NCI-H510A treated with DMSO at 0.1 percent for 48 hours (cell line): ENCODE data around the gene NGB.

Source experiments
- DNase-seq: peaks from one replicate; lab custom pipeline; 2025; lab: John Stamatoyannopoulos, UW

The NGB gene

GRCh38 chr14:77264466-77265186 is 6.4 kb downstream of the NGB start:
- DNase-seq = no peak

DNA sequence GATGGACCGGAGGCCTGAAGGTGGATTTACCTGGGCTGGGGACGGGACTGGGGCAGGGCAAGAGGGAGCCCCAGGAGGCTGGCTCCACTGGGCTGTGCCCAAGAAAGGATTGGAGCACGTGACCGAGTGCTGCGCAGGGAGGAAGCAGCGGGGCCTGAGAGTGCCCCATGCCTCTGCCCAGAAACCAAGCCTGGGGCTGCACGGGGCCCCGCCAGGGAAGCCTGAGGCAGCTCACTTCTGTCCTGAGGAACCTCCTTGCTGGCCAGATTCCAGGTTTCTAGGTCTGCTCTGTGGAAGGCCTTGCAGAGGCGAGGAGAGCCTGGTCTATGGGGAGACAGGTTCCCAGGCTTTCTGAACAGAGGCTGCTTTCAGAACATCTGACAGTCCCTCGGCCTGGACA is 10.4 kb downstream of the NGB start:
- no peak for DNase-seq

DNA sequence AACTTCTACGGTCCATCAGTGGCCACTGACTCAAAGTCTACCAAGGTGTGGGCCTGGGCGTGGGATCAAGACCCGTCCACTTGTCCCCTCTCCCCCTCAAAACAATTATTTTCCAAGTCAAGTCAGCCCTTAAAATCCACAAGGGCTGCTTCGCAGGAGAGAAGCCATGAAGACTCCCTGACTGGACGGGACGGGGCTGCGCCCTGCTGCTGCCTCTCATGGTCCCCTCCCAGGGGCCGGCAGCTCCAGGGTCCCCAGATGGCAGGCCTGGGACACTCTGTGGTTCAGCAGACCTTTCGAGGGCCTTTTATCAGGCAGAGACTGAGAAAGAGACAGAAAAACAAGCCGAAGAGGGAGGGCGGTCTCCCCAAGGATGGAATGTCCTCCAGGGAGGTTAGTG is 10.8 kb downstream of the NGB start:
- no peak for DNase-seq

DNA sequence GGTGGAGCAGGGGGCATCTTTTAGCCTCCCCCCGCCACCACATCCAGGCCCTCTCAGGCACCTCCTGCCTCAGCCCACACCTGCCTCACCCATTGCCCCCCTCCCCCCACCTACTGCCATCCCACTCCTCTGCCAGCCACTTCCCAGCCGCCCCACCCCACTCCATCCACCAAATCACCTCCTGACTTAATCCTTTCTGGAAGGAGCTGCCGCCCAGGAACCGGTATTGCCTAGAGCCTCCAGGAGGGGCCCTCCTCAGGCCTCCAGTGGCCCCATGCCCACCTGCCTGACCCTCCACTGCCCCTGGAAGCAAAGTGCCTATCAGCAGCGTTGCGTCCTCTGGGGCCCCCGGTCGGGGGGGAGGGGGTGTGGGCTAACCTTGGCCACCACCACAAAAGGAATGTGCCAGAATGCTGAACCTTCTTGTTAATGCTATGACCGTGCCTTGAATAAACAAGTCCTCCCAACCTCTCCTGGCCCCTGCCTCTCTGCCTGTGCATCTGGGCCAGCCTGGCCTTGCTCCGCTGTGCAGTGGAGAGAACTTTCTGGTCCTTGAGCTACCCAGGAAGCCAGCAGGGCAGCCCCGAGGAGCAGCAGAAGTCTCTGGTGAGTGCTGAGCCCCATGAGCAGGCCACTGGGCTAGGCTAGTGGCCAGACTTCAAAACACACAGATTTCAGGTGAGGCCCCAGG is 11.8 kb downstream of the NGB start:
- DNase-seq = no peak

DNA sequence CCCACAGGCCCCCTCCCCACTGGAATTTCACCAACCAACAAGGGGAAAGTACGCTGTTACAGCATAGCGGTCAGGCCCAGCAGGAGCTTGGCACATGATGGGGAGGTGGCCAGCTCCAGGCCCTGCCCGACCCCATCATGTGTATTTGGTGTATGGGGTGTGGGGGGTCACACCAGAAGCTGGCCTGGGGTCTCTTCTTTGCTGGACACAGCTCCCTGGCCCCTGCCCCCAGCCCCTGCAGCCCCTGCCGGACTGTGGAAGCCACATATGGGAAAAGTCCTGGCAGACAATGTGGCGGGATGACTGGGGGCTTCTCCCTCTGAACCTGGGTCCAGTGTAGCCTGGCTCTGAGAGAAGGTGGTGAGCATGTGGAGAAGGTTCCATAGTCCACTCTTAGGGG is 12.4 kb downstream of the NGB start:
- DNase-seq = no peak

DNA sequence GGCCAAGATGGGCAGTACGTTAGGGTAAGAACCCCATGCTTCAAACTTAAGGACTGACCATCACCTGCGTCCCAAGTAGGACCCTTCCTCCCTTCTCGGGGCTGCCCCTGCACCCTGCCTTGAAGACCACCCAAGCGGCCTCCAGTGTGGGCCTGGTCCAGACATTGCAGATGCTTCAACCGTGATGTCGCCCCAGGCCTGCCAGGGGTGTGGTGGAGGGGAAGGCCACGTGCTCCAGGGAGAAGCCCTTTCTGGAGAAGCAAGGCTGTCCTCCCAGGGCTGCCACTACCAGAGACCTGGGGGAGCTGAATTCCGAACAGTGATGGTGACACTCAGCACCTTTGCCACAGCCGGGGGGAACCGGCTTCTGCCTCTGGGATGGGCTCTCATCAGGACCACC is 13.3 kb downstream of the NGB start:
- no peak for DNase-seq

- no peak for DNase-seq
These were observed 14.3 kb downstream of the NGB start for GRCh38 chr14:77256694-77257093.

- DNase-seq = no peak
These were observed 17.4 kb downstream of the NGB start for GRCh38 chr14:77253333-77254190.

- no peak for DNase-seq
These were observed 19.1 kb downstream of the NGB start for GRCh38 chr14:77251870-77252269.

GRCh38 chr14:77250927-77251326 is 20.1 kb downstream of the NGB start:
- DNase-seq = no peak

DNA sequence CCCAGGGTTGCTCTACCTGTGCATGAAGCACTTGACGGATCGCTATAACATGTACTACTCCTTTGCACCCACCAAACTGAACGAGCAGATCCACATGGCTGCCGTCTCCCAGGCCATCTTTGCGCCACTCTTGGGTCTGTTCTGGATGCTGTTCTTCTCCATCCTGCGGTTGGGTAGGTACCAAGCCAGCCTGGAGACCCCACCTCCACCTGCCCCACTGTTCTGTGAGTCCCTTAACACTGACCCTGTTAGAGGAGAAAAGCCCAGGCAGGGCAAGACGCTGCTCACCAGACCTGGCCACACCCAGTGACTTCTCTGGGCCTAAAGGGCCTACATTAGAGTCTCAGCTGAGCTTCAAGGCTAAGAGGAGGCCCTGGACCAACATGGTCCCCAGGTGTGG is 21.7 kb downstream of the NGB start:
- DNase-seq = no peak

DNA sequence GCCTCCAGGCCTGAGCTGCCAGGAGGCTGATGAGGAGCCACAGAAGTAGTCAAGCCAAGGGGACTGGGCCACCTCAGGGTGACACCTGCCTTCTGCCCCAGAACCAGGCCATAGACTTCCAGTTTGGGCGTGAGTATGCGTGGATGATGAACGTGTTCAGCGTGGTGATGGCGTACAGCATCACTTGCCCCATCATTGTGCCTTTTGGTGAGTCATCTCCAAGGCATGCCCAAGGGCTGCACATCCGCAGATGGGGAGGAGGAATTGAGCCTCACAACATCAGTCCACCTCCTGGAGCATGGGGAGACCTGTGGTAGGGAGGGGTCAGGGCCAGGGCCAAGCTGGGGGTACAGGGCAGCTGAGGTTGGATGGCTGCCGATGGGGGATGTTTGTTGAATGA is 22.3 kb downstream of the NGB start:
- DNase-seq = no peak

- DNase-seq = no peak
These were observed 24.2 kb downstream of the NGB start for GRCh38 chr14:77246784-77247183.

DNA sequence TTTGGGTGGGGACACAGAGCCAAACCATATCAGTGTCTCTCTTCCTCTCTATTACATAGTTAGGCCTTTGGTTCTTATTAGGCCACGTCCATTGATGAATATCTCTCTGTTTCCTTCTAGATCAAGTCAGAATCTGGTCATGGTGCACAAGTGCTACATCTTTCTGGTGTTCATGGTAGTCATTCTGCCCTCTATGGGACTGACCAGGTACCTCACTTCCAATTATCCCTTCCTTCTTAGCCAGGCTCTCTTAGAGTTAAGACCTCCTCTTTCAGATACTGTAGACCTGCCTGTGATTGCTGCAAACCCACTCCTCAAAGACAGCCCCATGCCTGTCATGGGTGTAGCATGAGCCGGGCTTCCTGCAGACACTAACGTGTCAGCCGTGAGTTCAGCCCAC is 25.2 kb downstream of the NGB start:
- DNase-seq = no peak

- DNase-seq = no peak
These were observed 27.2 kb downstream of the NGB start for GRCh38 chr14:77243853-77244252.

GRCh38 chr14:77242752-77243151 is 28.3 kb downstream of the NGB start:
- DNase-seq = no peak

DNA sequence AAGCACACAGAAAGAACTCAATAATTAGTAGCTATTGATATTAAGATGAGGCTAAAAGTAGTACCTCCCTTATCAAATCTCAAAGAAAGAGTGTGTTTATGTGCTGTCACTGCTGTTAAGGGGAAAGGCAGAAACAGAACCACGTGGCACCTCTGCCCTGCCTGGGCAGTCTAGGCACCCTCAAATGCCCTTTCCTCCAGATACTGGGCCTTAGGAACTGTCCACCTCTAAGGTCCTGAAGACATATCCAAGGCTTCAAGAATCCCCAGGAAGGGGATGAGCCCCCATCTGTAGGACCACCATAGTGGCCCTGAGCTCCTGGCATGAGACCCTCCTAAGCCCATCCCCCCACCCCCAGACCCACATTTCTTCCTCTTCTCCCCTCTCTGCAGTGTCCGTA is 29.1 kb downstream of the NGB start:
- no peak for DNase-seq

DNA sequence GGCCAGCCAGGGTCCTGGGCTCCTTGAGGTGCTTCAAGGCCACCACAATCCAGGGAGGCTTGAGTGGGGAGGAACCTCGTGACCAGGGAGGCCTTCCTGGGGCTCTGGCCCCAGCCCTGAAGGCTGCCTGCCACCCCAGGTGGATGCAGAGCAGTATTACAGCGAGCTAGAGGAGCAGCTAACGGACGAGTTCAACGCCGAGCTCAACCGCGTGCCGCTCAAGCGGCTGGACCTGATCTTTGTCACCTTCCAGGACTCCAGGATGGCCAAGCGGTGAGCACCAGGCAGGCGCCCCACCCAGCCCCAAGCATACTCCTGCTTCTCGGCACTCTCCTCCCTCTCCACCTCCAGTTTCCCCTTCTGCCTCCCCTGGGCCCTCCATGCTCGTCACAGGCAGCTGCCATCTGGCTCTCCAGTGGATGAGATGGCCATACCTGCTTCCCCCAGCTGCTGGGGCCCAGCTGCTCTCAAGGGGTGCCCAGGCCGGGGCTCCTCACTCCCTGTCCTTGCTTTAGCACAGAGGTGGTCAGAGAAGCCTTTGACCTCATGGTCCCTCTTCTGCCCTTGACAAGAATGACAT is 30.6 kb downstream of the NGB start:
- no peak for DNase-seq

GRCh38 chr14:77239412-77239811 is 31.6 kb downstream of the NGB start:
- no peak for DNase-seq

GRCh38 chr14:77238996-77239395 is 32.0 kb downstream of the NGB start:
- DNase-seq = no peak

DNA sequence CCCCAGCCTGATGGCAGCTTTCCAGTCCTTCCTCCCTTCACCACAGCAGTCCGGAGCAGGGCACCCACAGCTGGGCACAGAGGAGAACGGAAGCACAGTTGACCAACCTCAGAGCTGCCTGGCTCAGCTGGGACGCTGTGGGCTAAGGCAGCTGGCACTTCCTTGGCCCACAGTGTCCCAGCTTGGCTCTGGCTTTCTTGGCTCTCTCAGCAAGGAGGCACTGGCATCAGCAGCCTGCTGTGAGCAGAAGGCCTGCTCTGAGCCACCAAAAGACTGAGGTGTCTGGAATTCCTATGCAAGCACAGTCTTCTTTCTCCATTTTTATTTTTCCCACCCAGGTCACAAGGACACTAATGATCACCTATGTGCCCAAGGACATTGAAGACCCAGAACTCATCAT is 32.6 kb downstream of the NGB start:
- no peak for DNase-seq

DNA sequence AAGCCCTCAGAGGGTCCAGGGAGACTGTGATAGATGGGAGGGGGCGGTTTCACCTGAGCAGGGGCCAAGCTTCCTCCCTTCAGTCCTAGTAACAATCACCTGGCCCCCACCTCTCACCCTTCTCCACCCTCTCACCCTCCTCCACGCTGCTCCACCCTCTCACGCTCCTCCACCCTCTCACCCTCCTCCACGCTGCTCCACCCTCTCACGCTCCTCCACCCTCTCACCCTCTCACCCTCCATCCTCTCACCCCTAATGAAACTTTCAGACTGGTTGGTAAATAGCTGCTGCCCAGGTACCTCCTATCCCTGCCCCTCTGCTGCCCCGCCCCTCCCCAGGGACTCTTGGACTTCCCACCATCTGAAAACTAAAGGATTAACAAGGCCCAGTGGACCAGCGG is 34.2 kb downstream of the NGB start:
- DNase-seq = no peak

- DNase-seq = no peak
These were observed 39.3 kb downstream of the NGB start for GRCh38 chr14:77231721-77232120.
